HEK293T (cell line): Measurements from ENCODE around the gene STK26.

ENCODE experiments used
- CTCF ChIA-PET: fragments of 350-600 bp; formaldehyde crosslinking; extraction: SDS; loops from one replicate; lab custom pipeline; 2021; ENCODE audit warnings: antibody characterized with exemption, inconsistent platforms; lab: Yijun Ruan, JAX
- POLR2A ChIA-PET: fragments of 350-600 bp; formaldehyde crosslinking; extraction: SDS; loops from one replicate; lab custom pipeline; 2020; ENCODE audit warnings: antibody characterized with exemption, inconsistent platforms; lab: Yijun Ruan, JAX
- DNase-seq: peaks from one replicate; pipeline ENCODE4 v3.0.0; 2012; ENCODE audit warnings: mixed read lengths; ENCODE audit errors: extremely low spot score
- ARNT ChIP-seq: fragments of 450-650 bp; IDR thresholded peaks from 2 replicates; pipeline ENCODE4 v1.6.1; 2017; ENCODE audit warnings: mild to moderate bottlenecking
- BHLHE40 ChIP-seq: fragments of 450-650 bp; IDR thresholded peaks from 2 replicates; pipeline ENCODE4 v1.6.1; 2016; ENCODE audit warnings: mild to moderate bottlenecking, moderate library complexity, borderline replicate concordance
- CTBP1 ChIP-seq: fragments of 450-650 bp; IDR thresholded peaks from 2 replicates; pipeline ENCODE4 v1.6.1; 2016; ENCODE audit warnings: borderline replicate concordance
- ELF4 ChIP-seq: fragments of 450-650 bp; IDR thresholded peaks from 2 replicates; pipeline ENCODE4 v1.6.1; 2017; ENCODE audit warnings: antibody characterized with exemption
- FOXA1 ChIP-seq: fragments of 450-650 bp; IDR thresholded peaks from 2 replicates; pipeline ENCODE4 v1.6.1; 2016; ENCODE audit warnings: mild to moderate bottlenecking
- FOXK2 ChIP-seq: fragments of 450-650 bp; IDR thresholded peaks from 2 replicates; pipeline ENCODE4 v1.6.1; 2016; ENCODE audit warnings: mild to moderate bottlenecking
- FOXM1 ChIP-seq: fragments of 450-650 bp; IDR thresholded peaks from 2 replicates; pipeline ENCODE4 v1.6.1; 2017; ENCODE audit warnings: mild to moderate bottlenecking, borderline replicate concordance
- HDGF ChIP-seq: fragments of 450-650 bp; IDR thresholded peaks from 2 replicates; pipeline ENCODE4 v1.6.1; 2017; ENCODE audit warnings: antibody characterized with exemption, borderline replicate concordance
- L3MBTL2 ChIP-seq: fragments of 450-650 bp; conservative IDR thresholded peaks from 2 replicates; pipeline ENCODE4 v1.6.1; 2016; ENCODE audit warnings: mild to moderate bottlenecking
- LEF1 ChIP-seq: fragments of 450-650 bp; IDR thresholded peaks from 2 replicates; pipeline ENCODE4 v1.6.1; 2017; ENCODE audit warnings: mild to moderate bottlenecking, borderline replicate concordance
- NFRKB ChIP-seq: fragments of 450-650 bp; IDR thresholded peaks from 2 replicates; pipeline ENCODE4 v1.6.1; 2016; ENCODE audit warnings: mild to moderate bottlenecking, moderate library complexity
- PKNOX1 ChIP-seq: fragments of 450-650 bp; IDR thresholded peaks from 2 replicates; pipeline ENCODE4 v1.6.1; 2016
- SP1 ChIP-seq: fragments of 450-650 bp; IDR thresholded peaks from 2 replicates; pipeline ENCODE4 v1.6.1; 2017
- SUZ12 ChIP-seq: fragments of 450-650 bp; IDR thresholded peaks from 2 replicates; pipeline ENCODE4 v1.6.1; 2016; ENCODE audit warnings: mild to moderate bottlenecking
- TARDBP ChIP-seq: fragments of 450-650 bp; IDR thresholded peaks from 2 replicates; pipeline ENCODE4 v1.6.1; 2016
- ZNF384 ChIP-seq: fragments of 450-650 bp; IDR thresholded peaks from 2 replicates; pipeline ENCODE4 v1.6.1; 2016

The STK26 gene

GRCh38 chrX:132086672-132087071 lies 63.6 kb downstream of the STK26 start:
- ChIA-PET CTCF (no interaction called here), POLR2A (no interaction called here)
- TF ChIP-seq SUZ12 = no peak
- no peak for TF ChIP-seq SP1
- no peak for TF ChIP-seq TARDBP
- TF ChIP-seq ZNF384 = no peak
- no peak for TF ChIP-seq HDGF
- no peak for TF ChIP-seq ARNT
- TF ChIP-seq FOXM1 = no peak
- no peak for TF ChIP-seq L3MBTL2
- no peak for TF ChIP-seq PKNOX1
- no peak for TF ChIP-seq FOXA1
- TF ChIP-seq BHLHE40 = no peak
- TF ChIP-seq LEF1 = no peak
- DNase-seq = no peak

- DNase-seq = no peak
- POLR2A ChIA-PET = no interaction called here
- no peak for TF ChIP-seq BHLHE40
- no peak for TF ChIP-seq NFRKB
- TF ChIP-seq PKNOX1 = no peak
- no peak for TF ChIP-seq ZNF384
- no peak for TF ChIP-seq TARDBP
- TF ChIP-seq CTBP1 = no peak
- no peak for TF ChIP-seq ELF4
- TF ChIP-seq LEF1 = no peak
- no peak for TF ChIP-seq L3MBTL2
- TF ChIP-seq FOXM1 = no peak
- no peak for TF ChIP-seq ARNT
- TF ChIP-seq SP1 = no peak
- TF ChIP-seq SUZ12 = no peak
- TF ChIP-seq FOXK2 = no peak
- TF ChIP-seq FOXA1 = no peak
- no peak for TF ChIP-seq HDGF
- CTCF ChIA-PET = no interaction called here
These were observed 65.8 kb downstream of the STK26 start for GRCh38 chrX:132088864-132089263.

- CTCF ChIA-PET = no interaction called here
These were observed 67.5 kb downstream of the STK26 start for GRCh38 chrX:132090403-132091159.

GRCh38 chrX:132092439-132093065 lies 69.5 kb downstream of the STK26 start:
- DNase-seq = peak; percentile 73
- POLR2A ChIA-PET = no interaction called here
- TF ChIP-seq FOXM1 (no peak), SP1 (no peak), FOXK2 (no peak), FOXA1 (no peak), CTBP1 (no peak), PKNOX1 (no peak), TARDBP (no peak), ZNF384 (no peak), L3MBTL2 (no peak), HDGF (no peak), LEF1 (no peak), BHLHE40 (no peak), NFRKB (no peak), SUZ12 (no peak), ELF4 (no peak), ARNT (no peak)
- CTCF ChIA-PET = interaction anchor here (0.6 to 2.5 kb wide), 15 partner anchors 10 to 522 kb away, joined by 3 to 22 read pairs (median 5); partner anchors contain the start of gene RAP2C

More at GRCh38 chrX:132090403-132091159, 67.5 kb downstream of the STK26 start:
- TF ChIP-seq SP1 (no peak), CTBP1 (no peak), HDGF (no peak), SUZ12 (no peak), TARDBP (no peak), FOXK2 (no peak), PKNOX1 (no peak), NFRKB (no peak), ELF4 (no peak), LEF1 (no peak), FOXM1 (no peak), ARNT (no peak), L3MBTL2 (no peak), ZNF384 (no peak), BHLHE40 (no peak), FOXA1 (no peak)
- DNase-seq = no peak
- POLR2A ChIA-PET = no interaction called here
